ENCODE results near the gene TSC22D1.

DNA sequence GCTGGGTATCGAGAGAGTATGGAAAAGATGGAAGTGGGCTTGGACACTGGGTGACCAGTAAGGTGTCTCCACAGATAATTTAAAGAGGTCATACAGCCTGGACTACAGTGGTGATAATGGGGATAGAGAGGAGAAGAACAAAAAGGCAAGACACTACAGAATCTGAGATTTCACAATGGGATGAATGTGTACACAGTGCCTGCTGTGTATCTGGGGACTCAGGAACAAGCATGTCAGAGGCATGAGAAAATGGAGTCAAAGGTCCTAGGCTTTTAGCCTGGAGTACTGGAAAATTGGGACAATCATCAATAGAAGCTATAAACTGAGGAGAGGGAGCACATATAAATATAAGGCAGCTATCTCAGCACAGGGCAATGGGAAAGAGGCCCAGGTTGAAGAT lies 69.4 kb downstream of the TSC22D1 start:
- no peak for TF ChIP-seq EZH2phosphoT487 (IDR thresholded peaks at IDR 0.05; ENCODE audit: borderline replicate concordance, low read length)
- TF ChIP-seq, protein P1, sequence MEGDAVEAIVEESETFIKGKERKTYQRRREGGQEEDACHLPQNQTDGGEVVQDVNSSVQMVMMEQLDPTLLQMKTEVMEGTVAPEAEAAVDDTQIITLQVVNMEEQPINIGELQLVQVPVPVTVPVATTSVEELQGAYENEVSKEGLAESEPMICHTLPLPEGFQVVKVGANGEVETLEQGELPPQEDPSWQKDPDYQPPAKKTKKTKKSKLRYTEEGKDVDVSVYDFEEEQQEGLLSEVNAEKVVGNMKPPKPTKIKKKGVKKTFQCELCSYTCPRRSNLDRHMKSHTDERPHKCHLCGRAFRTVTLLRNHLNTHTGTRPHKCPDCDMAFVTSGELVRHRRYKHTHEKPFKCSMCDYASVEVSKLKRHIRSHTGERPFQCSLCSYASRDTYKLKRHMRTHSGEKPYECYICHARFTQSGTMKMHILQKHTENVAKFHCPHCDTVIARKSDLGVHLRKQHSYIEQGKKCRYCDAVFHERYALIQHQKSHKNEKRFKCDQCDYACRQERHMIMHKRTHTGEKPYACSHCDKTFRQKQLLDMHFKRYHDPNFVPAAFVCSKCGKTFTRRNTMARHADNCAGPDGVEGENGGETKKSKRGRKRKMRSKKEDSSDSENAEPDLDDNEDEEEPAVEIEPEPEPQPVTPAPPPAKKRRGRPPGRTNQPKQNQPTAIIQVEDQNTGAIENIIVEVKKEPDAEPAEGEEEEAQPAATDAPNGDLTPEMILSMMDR (conservative IDR thresholded peaks at IDR 0.05; ENCODE audit: low read depth, low read length) = no peak
